OCI-M1 (cell line): Measurements from ENCODE around the gene ENG.
A peak's percentile ranks its signal among the peaks of the same experiment; 100 is the strongest.
"Not testable (repeated sequence)": the region's sequence is repeated elsewhere in the genome, so short reads cannot be mapped to it uniquely, and the experiment has no call there.

ENCODE experiments used
- DNase-seq: peaks from one replicate; lab custom pipeline; 2025; lab: John Stamatoyannopoulos, UW

Gene ENG

DNA sequence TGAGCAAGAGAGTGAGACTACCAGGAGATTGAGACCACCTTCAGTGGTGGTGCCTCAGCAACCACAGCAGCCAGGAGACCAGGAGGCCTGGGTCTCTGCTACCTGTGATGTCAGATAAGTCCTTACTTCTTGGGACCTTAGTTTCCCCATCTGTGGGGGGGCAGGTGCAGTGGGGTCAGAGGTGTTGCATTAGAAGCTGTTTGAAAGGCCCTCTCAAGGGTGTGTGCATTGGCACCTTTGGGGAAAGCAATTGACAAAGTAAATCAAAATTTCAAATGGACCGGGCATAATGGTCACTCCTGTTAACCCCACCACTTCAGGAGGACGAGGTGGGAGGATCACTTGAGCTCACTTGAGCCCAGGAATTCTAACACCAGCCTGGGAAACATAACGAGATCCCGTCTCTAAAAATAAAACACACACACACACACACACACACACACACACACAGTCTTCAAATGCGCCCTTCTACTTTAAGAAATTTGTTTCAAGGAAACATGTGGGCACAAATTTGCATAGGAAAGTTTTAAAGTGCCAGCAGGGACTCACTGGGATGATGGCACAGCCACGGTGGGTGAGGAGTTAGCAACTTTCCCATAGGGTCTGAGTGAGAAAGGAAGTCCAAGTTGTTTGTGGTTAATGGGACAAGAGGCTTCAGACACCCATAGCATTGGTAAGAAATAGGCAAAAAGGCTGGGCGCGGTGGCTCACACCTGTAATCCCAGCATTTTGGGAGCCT, 24.4 kb upstream of the ENG start:
- no peak for DNase-seq

DNA sequence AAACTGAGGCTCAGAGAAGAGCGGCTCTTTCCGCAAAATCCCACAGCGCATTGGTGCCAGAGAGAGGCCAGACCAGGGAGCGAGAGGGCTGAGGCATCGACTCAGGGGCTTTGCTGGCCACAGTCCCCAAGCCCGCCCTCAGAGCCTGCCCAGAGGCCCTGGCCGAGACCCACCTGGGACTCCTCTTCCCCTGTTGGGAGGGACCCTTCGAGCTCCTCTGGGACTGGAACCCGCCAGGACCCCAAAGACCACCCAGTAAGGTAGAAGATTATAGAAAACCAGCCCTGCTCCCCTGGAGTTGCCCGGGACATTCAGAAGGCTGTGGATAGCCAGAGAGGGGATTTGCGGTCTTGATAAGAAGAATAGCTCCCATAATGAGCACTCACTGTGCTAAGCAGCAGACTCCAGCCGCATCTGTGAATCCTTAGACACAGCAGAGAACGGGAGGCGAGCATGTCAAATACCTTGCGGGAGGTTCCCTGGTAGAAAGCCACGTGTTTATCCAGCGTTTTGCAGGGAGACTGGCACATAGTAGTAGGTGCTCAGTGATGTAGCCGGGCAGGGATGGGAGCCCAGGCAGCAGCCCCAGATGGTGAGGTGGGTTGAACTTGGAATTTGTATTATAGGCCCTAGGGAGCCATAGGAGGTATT, 23.7 kb upstream of the ENG start:
- peak; percentile 49 for DNase-seq

DNA sequence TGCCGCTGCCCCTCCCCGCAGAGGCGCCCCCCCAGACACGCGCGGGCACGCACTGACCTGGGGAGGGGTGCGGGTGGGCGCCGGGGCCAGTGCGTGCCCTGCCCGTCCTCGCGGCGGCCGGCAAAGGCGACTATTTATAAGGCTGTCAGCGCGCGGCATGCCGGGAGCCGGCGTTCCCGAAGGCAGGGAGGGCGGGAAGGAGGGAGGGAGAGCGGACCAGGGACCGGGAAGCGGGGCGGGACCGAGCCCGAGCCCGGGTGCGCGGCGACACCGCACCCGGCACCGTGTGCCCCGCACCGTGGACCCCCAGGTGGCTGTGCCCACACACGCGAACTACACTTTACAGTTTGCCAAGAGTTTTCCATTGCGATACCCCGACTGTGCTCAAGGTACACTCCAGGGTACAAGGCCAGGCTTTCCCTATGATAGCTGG, 23.1 kb upstream of the ENG start, which contains the start of gene AK1:
TSS of gene AK1 (minus strand) at position 110 of the 433 bp plus-strand sequence. CDS start 3,058 bp downstream, outside the sequence.
- DNase-seq = peak; percentile 36

DNA sequence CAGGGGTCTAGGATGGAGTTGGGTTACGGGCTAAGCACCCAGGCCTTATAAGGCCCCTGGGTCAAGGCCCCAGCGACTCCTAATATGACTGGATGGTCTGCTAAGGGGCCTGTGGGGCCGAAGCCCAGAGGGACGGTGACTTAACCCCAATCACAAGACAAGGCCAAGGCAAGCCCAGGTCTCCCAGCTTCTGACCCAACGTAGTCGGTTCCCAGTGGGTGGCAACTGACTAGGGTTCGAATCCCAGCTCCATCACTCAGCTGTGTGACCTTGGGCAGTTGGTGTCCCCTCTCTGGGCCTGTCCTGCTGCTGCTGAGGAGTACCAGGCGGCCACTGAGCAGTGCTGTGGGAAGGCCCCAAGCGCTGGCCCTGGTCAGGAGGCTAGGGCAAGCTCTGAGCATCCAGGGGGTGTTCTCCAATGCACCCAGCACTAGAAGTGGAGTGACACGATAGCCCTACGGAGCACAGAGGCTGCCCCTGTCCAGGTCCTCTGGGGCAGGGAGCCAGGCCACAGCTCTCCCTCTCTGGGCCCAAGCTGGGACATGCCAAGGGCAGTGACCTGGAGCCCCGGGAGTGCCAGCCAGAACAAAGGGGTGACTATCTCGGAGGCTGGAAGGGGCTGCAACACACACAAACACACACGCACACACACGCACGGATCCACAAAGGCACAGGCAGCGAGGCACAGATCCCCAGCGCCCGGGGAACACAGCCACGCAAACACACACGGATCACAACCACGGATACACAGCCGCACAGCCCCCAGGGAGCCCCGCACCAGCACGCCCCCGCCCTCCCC, 22.5 kb upstream of the ENG start:
- DNase-seq = no peak

DNA sequence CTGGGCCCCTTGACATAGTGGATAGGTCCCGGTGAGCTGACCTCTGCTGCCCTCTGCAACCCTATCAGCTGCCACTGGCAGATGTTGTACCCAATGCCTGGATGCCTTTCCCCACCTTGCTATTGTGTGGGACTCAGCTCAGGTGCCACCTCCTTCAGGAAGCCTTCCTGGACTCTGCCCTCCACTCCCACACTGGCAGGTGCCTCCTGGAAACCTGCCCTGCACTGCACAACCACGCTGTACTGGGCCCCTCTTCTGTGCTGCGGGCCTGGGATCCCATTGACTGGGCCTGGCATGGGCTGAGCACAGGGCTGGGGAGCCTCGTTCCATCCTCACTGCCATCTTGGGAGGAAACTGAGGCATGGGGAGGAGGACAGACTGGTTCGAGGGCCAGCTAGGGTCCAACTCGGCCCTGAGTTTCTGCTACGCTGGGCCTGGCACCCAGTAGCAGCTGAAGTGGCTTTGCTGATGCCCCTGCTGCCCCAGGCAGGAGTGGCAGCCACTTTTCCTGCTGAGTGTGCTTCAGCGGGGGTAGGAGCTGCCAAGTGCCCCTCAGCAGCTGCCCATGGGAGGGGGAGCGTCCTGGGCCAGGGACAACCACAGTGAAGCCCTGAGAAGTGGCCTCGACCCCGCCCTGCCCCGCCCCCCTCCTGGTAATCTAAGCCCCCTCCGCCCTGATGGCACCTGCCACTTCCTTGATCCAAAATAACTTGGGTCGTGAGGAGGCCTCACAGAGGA, 21.7 kb upstream of the ENG start:
- no peak for DNase-seq

DNA sequence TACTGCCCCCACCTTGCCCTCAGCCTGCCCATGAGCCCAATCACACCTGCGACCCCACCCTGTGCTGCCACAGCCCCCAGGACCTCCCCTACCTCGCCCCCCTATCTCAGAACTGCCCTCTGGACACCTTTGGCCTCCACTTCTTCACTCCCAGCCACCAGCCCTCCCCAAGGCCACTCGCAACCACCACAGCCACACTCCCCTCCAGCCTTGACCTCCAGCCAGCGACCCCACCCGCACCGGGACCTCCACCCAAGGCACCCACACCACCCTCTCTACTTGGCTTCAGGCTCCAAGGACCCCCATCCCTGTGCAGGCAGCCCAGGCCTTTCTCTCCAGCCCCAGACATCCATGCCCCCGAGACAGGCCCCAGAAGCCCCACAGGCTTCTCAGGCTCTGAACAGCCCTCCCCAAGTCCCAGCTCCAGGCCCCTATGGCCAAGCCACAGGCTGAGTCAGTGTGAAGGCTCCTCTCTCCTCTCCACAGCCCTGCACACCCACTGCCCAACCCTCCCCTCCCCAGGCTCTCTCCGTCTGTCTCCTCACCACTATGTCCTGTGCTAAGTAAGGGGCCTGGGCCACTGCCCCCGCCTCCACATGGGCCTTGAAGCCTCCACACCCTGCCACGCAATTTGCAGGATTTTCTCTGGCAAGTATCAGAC, 21.0 kb upstream of the ENG start:
- DNase-seq = no peak

DNA sequence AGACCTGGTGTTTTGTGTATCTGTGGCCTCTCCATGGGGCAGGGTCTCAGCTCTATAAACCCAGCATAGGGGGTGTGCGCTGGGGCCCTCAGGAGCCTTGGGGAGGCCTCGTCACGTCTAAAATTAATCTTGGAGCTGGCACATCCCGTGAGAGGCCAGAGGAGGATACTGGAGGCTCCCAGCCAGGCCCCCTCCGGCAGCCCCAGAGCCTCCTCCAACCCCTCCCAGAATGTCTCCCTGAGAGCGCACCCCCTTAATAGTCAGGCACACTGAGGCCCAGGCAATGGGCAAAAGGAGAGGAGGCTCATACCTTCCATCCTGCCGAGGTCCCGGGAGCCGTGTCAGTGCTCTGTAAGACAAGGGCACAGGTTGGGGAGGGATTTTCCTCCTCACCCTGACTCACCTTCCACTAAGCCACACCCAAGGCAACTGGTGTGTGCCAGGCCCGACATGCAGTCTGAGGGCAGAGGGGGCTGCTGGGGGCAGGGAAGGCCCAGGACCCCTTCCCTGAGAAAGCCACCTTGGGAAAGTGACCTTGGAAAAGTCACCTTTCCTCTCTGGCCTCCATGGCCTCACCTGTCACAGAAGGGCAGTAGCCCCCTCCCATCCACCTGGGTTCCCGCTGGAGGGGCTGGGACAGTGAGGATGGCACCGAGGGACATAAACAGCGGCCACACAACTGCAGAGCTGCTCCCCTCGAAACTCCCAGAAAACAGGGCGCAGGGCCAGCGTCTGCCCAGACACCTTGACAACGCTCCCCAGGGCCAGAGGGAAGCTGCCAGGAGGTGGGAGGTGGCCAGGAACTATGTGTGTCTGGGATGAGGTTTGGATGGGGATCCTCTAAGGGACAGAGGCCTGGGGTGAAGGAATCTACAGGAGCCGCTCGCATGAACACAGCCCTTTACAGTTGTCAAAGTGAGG, 20.1 kb upstream of the ENG start:
- no peak for DNase-seq

DNA sequence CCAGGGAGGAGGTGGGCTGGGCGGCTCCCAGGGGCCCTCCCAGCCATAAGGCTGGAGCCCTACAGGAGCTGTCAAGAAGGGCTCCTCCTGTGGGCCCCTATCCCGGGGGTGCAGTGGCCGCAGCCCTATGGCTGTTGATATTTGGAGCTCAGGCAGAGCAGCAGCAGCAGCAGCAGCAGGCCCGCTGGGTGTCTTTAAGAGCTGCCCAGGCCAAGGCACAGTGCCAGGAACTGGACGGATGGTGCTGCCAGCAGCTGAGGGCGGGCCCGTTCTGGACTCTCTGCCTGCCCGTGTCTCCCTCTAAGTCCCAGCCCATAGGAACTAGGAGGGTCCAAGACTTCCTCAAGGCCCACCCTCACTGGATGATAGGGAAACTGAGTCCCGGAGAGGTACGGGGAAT, 19.4 kb upstream of the ENG start:
- DNase-seq = no peak

DNA sequence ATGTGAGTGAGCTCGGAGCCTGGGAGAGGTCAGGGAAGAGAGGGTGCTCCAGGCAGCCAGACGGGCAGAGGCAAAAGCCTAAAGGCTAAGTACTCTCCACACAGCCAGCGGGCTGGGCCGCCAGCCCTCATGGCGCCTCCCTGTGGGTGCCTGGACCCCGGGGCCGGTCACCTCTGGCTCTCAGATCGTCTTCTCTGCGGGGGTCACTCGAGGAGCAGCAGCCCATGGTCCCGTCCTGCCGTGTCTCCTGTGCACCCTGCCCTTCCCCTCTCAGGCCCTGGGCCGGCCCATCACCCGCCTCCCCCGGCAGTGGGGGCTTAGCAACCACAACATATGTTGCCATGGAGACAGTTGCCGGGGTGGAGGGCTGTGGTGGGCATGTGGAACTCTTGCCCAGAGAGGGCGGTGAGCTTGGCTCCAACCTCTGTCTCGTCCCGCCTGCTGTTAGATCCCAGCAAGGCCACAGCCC, 18.8 kb upstream of the ENG start:
- no peak for DNase-seq

DNA sequence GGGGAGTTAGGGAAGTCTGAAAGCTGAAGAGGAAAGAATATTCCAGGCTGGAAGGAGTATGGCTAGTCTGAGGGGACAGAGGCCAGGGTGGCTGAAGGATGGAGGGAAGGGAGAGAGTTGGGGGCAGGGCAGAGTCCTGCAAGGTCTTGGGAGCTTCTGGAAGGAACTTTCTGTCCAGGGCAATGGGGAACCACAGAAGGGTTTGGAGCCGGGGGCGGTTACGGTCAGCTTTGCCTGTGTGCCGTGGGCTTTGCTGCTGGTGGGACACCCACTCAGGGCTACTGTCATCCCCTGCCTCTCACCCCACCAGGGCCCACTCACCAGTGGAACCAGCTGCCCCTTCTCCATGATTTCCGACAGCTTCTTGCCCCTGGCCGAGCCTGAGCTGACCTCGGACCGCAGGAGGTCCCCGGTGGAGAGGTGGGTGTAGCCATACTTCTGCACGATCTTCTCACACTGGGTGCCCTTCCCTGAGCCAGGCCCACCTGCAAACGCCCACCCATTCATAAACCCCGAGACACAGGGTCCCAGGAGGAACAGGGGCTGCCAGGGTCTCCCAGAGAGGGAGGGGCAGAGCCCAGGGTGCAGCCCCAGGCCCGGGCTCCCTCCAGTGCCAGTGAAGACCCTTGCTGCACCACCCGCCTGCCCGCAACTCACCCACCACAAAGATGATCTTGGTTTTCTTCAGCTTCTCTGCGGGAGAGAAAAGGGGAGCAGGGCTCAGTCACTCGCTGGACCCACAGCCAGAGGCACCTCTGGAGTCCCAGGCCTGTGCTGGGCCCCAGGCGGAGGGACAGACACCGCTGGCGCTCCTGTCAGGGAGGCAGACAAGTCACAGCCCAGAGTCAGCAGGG, 18.1 kb upstream of the ENG start:
- DNase-seq = no peak

DNA sequence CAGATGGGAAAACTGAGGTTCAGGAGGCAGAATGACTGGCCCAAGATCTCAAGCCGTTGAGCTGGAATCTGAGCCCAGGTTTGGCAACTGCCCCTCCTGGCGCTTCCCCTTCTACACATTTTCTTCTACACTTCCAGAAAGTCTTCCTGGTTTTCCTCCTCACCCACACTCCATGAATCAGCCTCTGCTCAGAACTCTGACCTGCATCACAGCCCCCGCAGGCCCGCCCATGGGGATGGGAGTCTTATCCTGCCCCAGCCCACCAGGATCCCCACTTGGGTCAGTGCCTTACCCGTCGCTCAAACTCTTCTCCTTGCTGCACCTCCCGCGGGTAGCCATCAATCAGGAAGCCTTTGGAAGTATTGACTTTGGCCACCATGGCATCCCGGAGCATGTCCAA, 17.1 kb upstream of the ENG start:
- DNase-seq = no peak

DNA sequence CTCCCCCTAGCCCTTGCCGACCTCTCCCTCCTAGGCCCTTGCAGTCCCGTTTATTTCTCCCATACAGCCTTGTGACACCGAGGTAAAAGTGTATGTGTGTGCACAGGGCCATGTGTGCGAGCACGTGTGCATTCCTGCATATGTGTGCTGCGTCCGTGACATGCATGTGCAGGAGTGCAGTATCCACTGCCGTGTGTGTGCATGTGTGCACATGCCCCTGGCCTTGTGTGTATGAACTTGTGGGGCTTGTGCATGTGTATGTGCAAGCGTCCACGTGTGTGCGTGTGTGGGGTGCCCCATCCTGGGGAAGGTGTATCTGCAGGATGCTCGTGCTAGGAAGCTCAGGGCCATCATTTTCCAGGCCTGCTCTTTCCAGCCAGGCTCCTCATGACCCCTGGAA, 16.4 kb upstream of the ENG start:
- no peak for DNase-seq

DNA sequence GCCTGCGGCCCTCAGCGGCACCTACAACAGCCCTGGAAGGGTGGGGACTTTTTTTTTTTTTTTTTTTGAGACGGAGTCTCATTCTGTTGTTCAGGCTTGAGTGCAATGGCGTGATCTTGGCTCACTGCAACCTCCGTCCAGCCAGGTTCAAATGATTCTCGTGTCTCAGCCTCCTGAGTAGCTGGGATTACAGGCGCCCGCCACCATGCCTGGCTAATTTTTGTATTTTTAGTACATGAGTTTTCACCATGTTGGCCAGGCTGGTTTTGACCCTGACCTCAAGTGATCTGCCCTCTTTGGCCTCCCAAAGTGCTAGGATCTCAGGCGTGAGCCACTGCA, 15.7 kb upstream of the ENG start:
- DNase-seq = not testable (repeated sequence)

DNA sequence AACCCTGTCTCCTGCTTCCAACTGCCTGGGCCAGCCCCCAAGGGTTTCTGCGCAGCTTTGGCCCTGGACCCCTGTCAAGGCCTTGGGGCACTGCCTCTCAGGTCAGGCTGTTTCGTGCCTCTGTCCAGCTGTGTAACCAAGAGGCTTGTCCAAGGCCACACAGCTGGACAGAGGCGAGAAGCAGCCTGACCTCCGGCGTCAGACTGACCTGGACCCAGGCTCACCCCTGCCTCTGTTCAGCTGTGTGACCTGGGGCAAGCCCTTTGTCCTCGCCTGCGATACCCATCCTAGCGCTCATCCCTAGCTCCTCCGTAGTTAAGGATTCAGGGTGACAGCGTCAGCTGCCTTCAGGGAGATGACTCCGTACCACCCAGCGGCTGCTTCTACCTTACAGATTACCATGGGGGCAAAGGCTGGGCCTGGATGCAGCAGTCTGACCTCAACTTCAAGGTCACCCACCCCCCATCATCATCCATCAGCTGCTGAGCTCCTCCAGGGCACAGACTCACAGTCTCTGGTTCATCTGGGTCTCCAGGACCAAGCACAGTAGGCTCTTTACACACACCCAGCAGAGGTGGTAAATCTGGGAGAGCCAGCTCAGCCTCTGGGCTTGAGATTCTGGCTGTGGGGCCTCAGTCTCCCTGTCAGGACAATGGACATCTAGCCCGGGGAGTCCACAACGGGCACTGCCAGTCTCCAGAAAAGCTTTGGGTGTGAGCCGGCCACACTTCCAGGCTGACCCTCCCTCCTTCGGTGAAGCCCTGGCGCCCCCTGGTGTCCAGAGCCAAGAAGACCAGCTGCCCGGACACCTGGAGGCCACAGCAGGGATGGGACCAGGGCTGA, 15.1 kb upstream of the ENG start:
- peak; percentile 90 for DNase-seq

DNA sequence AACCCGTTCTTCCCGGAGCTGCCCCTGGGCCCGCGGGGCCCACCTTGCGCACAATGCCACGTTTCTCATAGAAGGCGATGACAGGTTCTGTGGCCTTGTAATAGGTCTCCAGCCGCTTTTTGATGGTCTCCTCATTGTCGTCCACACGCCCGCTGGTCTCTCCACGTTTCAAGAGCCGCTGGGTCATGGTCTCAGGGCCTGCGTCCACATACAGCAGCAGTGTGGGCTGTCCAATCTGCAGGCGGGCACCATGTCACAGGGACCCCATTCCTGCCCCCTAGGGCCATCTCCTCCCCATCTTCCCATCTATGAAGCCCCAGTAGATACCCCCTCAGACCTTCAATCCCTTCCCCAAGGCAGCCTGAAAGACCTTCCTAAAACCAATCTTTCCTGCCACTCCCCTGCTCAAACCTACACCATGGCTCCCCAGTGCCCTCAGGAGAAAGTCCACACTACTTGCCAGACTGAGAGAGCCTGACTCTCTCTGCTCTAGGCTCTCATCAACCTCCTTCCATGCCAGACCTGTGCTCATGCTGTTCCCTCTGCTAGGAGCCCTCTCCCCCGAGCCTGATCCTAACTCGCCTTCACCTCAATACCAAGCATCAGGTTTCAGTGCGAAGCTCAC, 13.9 kb upstream of the ENG start:
- no peak for DNase-seq

DNA sequence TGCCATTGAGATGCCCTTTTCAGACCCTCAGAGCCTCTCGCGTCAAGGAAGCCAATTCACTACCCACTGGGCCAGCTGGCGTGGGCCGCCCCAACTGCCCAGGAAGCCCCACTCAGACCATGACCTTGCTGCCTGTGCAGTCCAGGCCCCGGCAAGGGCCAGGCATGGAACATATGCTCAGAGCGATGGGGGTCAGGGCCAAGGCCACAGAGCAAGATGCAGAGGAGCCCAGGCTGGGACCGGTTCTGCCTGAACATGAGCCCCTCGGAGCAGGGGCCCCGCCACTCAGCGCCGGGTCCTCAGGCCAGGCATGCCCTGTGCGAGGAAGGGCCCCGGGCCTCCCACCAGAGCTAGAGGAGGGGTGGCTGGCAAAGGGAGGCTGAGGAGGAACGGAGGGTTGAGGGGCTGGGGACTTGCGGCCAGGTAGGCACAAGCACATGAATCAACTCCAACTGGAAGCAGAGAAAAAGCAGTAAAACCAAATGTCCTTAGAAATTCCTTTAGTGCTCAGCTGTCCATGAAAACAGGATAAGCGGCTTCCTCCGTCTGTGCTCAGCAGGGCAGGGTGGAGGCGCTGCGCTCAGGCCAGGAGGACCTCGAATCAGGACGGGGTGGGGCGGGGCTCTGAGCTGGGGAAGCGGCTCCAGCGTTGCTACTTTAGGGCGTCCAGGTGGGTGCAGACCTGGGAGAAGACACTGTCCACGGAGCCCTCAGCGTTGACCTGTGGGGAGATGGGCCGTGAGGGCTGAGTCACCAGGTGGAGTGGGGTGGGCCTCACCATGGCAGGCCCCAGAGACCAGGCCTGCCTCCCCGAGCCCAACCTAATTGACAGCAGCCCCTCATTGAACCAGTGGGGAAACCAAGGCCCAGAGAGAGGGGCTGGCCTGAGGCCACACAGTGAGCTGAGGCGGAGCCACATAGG, 13.2 kb upstream of the ENG start:
- DNase-seq = no peak

DNA sequence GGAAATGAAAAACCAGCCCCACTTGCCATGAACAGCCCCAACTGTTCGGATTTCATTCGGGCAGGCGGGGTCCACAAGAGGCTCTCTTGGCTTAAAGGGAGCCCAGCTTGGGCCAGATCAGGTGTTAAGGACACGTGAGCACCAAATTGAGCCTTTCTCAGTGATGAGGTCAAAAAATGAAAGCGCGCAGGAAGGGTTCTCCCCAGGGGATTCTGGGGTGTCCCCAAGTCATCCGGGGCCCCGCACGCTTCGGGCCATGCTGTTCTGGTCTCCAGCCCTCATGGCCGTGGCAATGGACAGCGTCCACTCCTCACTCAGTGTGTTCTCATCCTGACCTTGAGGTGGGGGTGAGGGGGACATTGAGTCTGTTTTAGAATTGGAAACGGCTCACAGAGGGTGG, 12.1 kb upstream of the ENG start:
- DNase-seq = no peak
